K562 (cell line): ENCODE data around the gene CCDC82. TPM values are rescaled to one million over a fixed set of nuclear protein-coding genes. Genes with fewer than 3 reads are reported as not detected.

Source experiments
- CBX2 ChIP-seq: fragments of 200-600 bp; sonication (generic); IDR thresholded peaks from one replicate; pipeline ENCODE4 v1.6.1; 2012; ENCODE audit warnings: mild to moderate bottlenecking, low read length, inconsistent platforms; ENCODE audit not compliant: insufficient read depth, poor library complexity, severe bottlenecking
- DEAF1 ChIP-seq: fragments of 450-650 bp; formaldehyde crosslinking; IDR thresholded peaks from 2 replicates; pipeline ENCODE4 v1.4.0; 2020; ENCODE audit warnings: mild to moderate bottlenecking, moderate library complexity
- ELF2 ChIP-seq: fragments of 250-450 bp; sonication (Bioruptor Pico); IDR thresholded peaks from 2 replicates; pipeline ENCODE4 v1.5.0; 2021; ENCODE audit warnings: mild to moderate bottlenecking
- ERF ChIP-seq: fragments of 450-650 bp; formaldehyde crosslinking; IDR thresholded peaks from 2 replicates; pipeline ENCODE4 v1.4.0; 2020; ENCODE audit warnings: mild to moderate bottlenecking, mixed read lengths
- FIP1L1 ChIP-seq: fragments of 200-400 bp; formaldehyde crosslinking; IDR thresholded peaks from 2 replicates; pipeline ENCODE4 v1.6.1; 2018; ENCODE audit warnings: mild to moderate bottlenecking, low read depth, low read length; ENCODE audit not compliant: poor library complexity, severe bottlenecking
- HLTF ChIP-seq: fragments of 450-650 bp; IDR thresholded peaks from 2 replicates; pipeline ENCODE4 v1.6.1; 2016
- ILK ChIP-seq: fragments of 450-650 bp; IDR thresholded peaks from 2 replicates; pipeline ENCODE4 v1.6.1; 2016; ENCODE audit warnings: missing genetic modification characterization, low read depth, mild to moderate bottlenecking, missing compliant biosample characterization, moderate library complexity, borderline replicate concordance
- JUN ChIP-seq, 2 experiments: sonication (generic) in 1 of 2; formaldehyde crosslinking in 1 of 2; IDR thresholded peaks; 2 replicates each; pipeline versions ENCODE4 v1.6.1 to v1.8.0; 2012 to 2022; ENCODE audit warnings: borderline replicate concordance in 2 of 2, mild to moderate bottlenecking in 2 of 2, improper control_type of control experiment in 1 of 2, low read depth in 1 of 2, low read length in 1 of 2, missing genetic modification reagents in 1 of 2
- MTA3 ChIP-seq: fragments of 450-650 bp; formaldehyde crosslinking; IDR thresholded peaks from 2 replicates; pipeline ENCODE4 v1.6.1; 2017; ENCODE audit warnings: mild to moderate bottlenecking, borderline replicate concordance
- RBM17 ChIP-seq: fragments of 200-400 bp; formaldehyde crosslinking; IDR thresholded peaks from 2 replicates; pipeline ENCODE4 v1.6.1; 2017; ENCODE audit warnings: low read depth, mild to moderate bottlenecking, low read length, borderline replicate concordance
- RBM39 ChIP-seq: fragments of 200-400 bp; formaldehyde crosslinking; optimal IDR thresholded peaks from 2 replicates; pipeline ENCODE3; 2018; ENCODE audit warnings: low read depth, low read length
- RERE ChIP-seq: sonication (generic); formaldehyde crosslinking; IDR thresholded peaks from 2 replicates; pipeline ENCODE4 v1.8.0; 2023; ENCODE audit warnings: missing genetic modification reagents, mild to moderate bottlenecking, borderline replicate concordance
- ZBTB12 ChIP-seq: fragments of 250-450 bp; sonication (Bioruptor Pico); IDR thresholded peaks from 2 replicates; pipeline ENCODE4 v1.4.0; 2020
- ZKSCAN3 ChIP-seq: fragments of 250-450 bp; sonication (Bioruptor Pico); IDR thresholded peaks from 2 replicates; pipeline ENCODE4 v1.4.0; 2020
- ZNF212 ChIP-seq: fragments of 450-650 bp; formaldehyde crosslinking; IDR thresholded peaks from 2 replicates; pipeline ENCODE4 v1.4.0; 2020; ENCODE audit warnings: mild to moderate bottlenecking
- ZNF436 ChIP-seq: fragments of 250-450, 450-650 bp; sonication (Bioruptor Pico); formaldehyde crosslinking; IDR thresholded peaks from 2 replicates; pipeline ENCODE4 v1.7.0; 2020; ENCODE audit warnings: mild to moderate bottlenecking
- ZNF586 ChIP-seq: fragments of 450-650 bp; formaldehyde crosslinking; conservative IDR thresholded peaks from 2 replicates; pipeline ENCODE4 v1.4.0; 2020; ENCODE audit warnings: mild to moderate bottlenecking, moderate library complexity
- ZNF707 ChIP-seq: fragments of 250-450 bp; sonication (Bioruptor Pico); conservative IDR thresholded peaks from 2 replicates; pipeline ENCODE4 v1.8.0; 2022; ENCODE audit warnings: inconsistent platforms, mild to moderate bottlenecking, moderate library complexity
- polyA plus RNA-seq, 8 experiments: library from polyadenylated mRNA; depleted of rRNA in 4 of 8; stranded (reverse) in 5 of 8; unstranded in 3 of 8; fragments of >200 nt; fragmentation: Nextera tagmentation in 2 of 8; fragmentation: Illumina TruSeq in 1 of 8; extraction: Ambion mirVana in 2 of 8; extraction: Trizol in 1 of 8; gene quantifications; 2 replicates each; pipeline versions ENCODE4 v1.2.1 to v1.2.3, GENCODE V29; 2011 to 2014; ENCODE audit warnings: inconsistent platforms in 1 of 8, missing spikeins in 1 of 8
- total RNA-seq, 7 experiments: library from RNA; depleted of rRNA in 6 of 7; stranded (reverse); fragments of >200 nt in 6 of 7; fragmentation: Illumina TruSeq in 2 of 7; extraction: Trizol in 2 of 7; gene quantifications; 2 replicates each; pipeline versions ENCODE4 v1.2.1 to v1.2.3, GENCODE V29; 2011 to 2021; ENCODE audit warnings: low replicate concordance in 1 of 7

Gene CCDC82
- total and polyA plus RNA-seq, 9 of the 15 experiments (the other 6 are each of a cell fraction or from before 2014, with no cell fraction given), result 12.5 to 51.3 (median 24.5) TPM

- TF ChIP-seq RERE (CRISPR knock-in tag), result no peak
- no peak for TF ChIP-seq ZNF586 (CRISPR knock-in tag)
- no peak for TF ChIP-seq HLTF
- 0 out of 2 replicates have a peak, but pooled peaks have one; percentile 15 for TF ChIP-seq MTA3
- TF ChIP-seq ERF (CRISPR knock-in tag), result no peak
- TF ChIP-seq RBM17, result no peak
- TF ChIP-seq JUN (IDR thresholded peaks at IDR 0.05; ENCODE audit: borderline replicate concordance, low read depth, low read length), result no peak
- TF ChIP-seq JUN (CRISPR knock-in tag; IDR thresholded peaks at IDR 0.05; ENCODE audit: borderline replicate concordance), result no peak
- no peak for TF ChIP-seq ZNF707 (CRISPR knock-in tag)
- TF ChIP-seq ZKSCAN3 (CRISPR knock-in tag), result no peak
- TF ChIP-seq CBX2, result no peak
- TF ChIP-seq ELF2 (CRISPR knock-in tag), result no peak
- no peak for TF ChIP-seq ZNF212
- no peak for TF ChIP-seq ILK (tag)
- TF ChIP-seq RBM39, result no peak
- no peak for TF ChIP-seq FIP1L1
- no peak for TF ChIP-seq DEAF1
- TF ChIP-seq ZBTB12 (CRISPR knock-in tag), result no peak
- TF ChIP-seq ZNF436 (CRISPR knock-in tag), result no peak
Observed at GRCh38 chr11:96388891-96389719, 607 bp downstream of the CCDC82 start (continued).
